GM11168 (cell line): ENCODE measurements around the gene ANKRD65.
"Not testable (repeated sequence)": the region's sequence is repeated elsewhere in the genome, so short reads cannot be mapped to it uniquely, and the experiment has no call there.

Source experiments
- in situ Hi-C: fragments of 300-500 bp; cut with MboI; formaldehyde crosslinking; loops from one replicate; pipeline ENCODE4 v1.12.0; 2022; ENCODE audit warnings: low sequenced_read_pairs; ENCODE audit not compliant: unreplicated experiment

Gene ANKRD65

GRCh38 chr1:1421147-1421906, at the start of gene ANKRD65:
Gene ANKRD65, minus strand, starts transcription at chr1:1421276. Its CDS starts 271 bp downstream, at chr1:1421005.
- in situ Hi-C loops = no loop called here

- in situ Hi-C loops = not testable (repeated sequence)
These were observed 47.3 kb upstream of the ANKRD65 start for GRCh38 chr1:1468196-1468985.

- in situ Hi-C loops = no loop called here
These were observed 42.2 kb upstream of the ANKRD65 start for GRCh38 chr1:1463312-1463711.

- in situ Hi-C loops = no loop called here
These were observed 41.4 kb upstream of the ANKRD65 start for GRCh38 chr1:1462318-1462966.

GRCh38 chr1:1461721-1462317, 40.7 kb upstream of the ANKRD65 start:
- in situ Hi-C loops = no loop called here

- in situ Hi-C loops = no loop called here
These were observed 39.6 kb upstream of the ANKRD65 start for GRCh38 chr1:1460540-1461130.

- in situ Hi-C loops = not testable (repeated sequence)
These were observed 38.6 kb upstream of the ANKRD65 start for GRCh38 chr1:1459711-1460110.

- in situ Hi-C loops = not testable (repeated sequence)
These were observed 38.1 kb upstream of the ANKRD65 start for GRCh38 chr1:1459156-1459555.

- in situ Hi-C loops = not testable (repeated sequence)
These were observed 35.7 kb upstream of the ANKRD65 start for GRCh38 chr1:1456683-1457255.

- in situ Hi-C loops = not testable (repeated sequence)
These were observed 34.9 kb upstream of the ANKRD65 start for GRCh38 chr1:1455934-1456333.

GRCh38 chr1:1455366-1455884, 34.3 kb upstream of the ANKRD65 start:
- in situ Hi-C loops = no loop called here

GRCh38 chr1:1454286-1455056, 33.4 kb upstream of the ANKRD65 start:
- in situ Hi-C loops = not testable (repeated sequence)

GRCh38 chr1:1452882-1453281, 31.8 kb upstream of the ANKRD65 start:
- in situ Hi-C loops = no loop called here

GRCh38 chr1:1452365-1452739, 31.3 kb upstream of the ANKRD65 start:
- in situ Hi-C loops = not testable (repeated sequence)

- in situ Hi-C loops = no loop called here
These were observed 30.8 kb upstream of the ANKRD65 start for GRCh38 chr1:1451696-1452364.

- in situ Hi-C loops = not testable (repeated sequence)
These were observed 29.5 kb upstream of the ANKRD65 start for GRCh38 chr1:1450616-1451015.

- in situ Hi-C loops = loop anchor here (5.0 kb wide), 1 partner anchor 48 kb away; no protein-coding TSS in a partner anchor
These were observed 28.1 kb upstream of the ANKRD65 start, which contains the start of gene ATAD3C for GRCh38 chr1:1449099-1449739. Gene ATAD3C, plus strand, starts transcription at chr1:1449689. Its CDS starts 995 bp downstream, at chr1:1450684.

GRCh38 chr1:1446631-1447030, 25.6 kb upstream of the ANKRD65 start:
- in situ Hi-C loops = loop anchor here (5.0 kb wide), 1 partner anchor 51 kb away; no protein-coding TSS in a partner anchor
